Astrocyte (in vitro differentiated cells and primary cell): Measurements from ENCODE around the gene CELF4. TPM values are rescaled to one million over a fixed set of nuclear protein-coding genes. Genes with fewer than 3 reads are reported as not detected.

Experiments
- DNase-seq: peaks from one replicate; pipeline ENCODE4 v3.0.0-alpha.2; 2010; ENCODE audit warnings: low read depth
- FAIRE-seq: peaks from 2 replicates; lab custom pipeline; 2011; peaks lifted over from hg19 to GRCh38; lab: Jason Lieb, UNC
- H2AFZ ChIP-seq: 2 replicates; pipeline ENCODE4 v1.6.0; 2012; ENCODE audit warnings: low read depth, low read length, inconsistent platforms
- H3K27ac ChIP-seq: 2 replicates; pipeline ENCODE4 v1.5.1; 2011; ENCODE audit warnings: low read depth, low read length, inconsistent platforms
- H3K27me3 ChIP-seq: 2 replicates; pipeline ENCODE4 v1.6.0; 2011; ENCODE audit warnings: low read length, inconsistent platforms; ENCODE audit not compliant: insufficient read depth
- H3K36me3 ChIP-seq: 2 replicates; pipeline ENCODE4 v1.5.1; 2011; ENCODE audit warnings: low read length, inconsistent platforms; ENCODE audit not compliant: insufficient read depth
- H3K4me1 ChIP-seq: 2 replicates; pipeline ENCODE4 v1.5.1; 2011; ENCODE audit warnings: low read length, inconsistent platforms; ENCODE audit not compliant: insufficient read depth
- H3K4me2 ChIP-seq: 2 replicates; pipeline ENCODE4 v1.6.0; 2012; ENCODE audit warnings: low read length, inconsistent platforms
- H3K4me3 ChIP-seq: 2 replicates; pipeline ENCODE4 v1.5.1; 2011; ENCODE audit warnings: low read depth, mild to moderate bottlenecking, low read length, inconsistent platforms; ENCODE audit not compliant: insufficient read depth
- H3K79me2 ChIP-seq: 2 replicates; pipeline ENCODE4 v1.6.0; 2012; ENCODE audit warnings: mild to moderate bottlenecking, low read length, inconsistent platforms; ENCODE audit not compliant: insufficient read depth
- H3K9ac ChIP-seq: 2 replicates; pipeline ENCODE4 v1.6.0; 2012; ENCODE audit warnings: mild to moderate bottlenecking, low read length, inconsistent platforms
- H3K9me3 ChIP-seq: 2 replicates; pipeline ENCODE4 v1.5.1; 2012; ENCODE audit warnings: low read depth, mild to moderate bottlenecking, low read length, inconsistent platforms; ENCODE audit not compliant: insufficient read depth
- H4K20me1 ChIP-seq: 2 replicates; pipeline ENCODE4 v1.6.0; 2012; ENCODE audit warnings: low read length, inconsistent platforms; ENCODE audit not compliant: insufficient read depth
- H3K27ac Mint-ChIP-seq: one replicate; pipeline ENCODE4 v1.8.0; 2021; ENCODE audit warnings: mild to moderate bottlenecking, mixed read lengths; ENCODE audit not compliant: unreplicated experiment
- H3K27me3 Mint-ChIP-seq: one replicate; pipeline ENCODE4 v1.8.0; 2021; ENCODE audit warnings: low read depth, mixed read lengths; ENCODE audit not compliant: unreplicated experiment
- H3K36me3 Mint-ChIP-seq: one replicate; pipeline ENCODE4 v1.8.0; 2021; ENCODE audit warnings: low read depth, mixed read lengths; ENCODE audit not compliant: unreplicated experiment
- H3K4me1 Mint-ChIP-seq: one replicate; pipeline ENCODE4 v1.8.0; 2021; ENCODE audit warnings: low read depth, mixed read lengths; ENCODE audit not compliant: unreplicated experiment
- H3K4me3 Mint-ChIP-seq: one replicate; pipeline ENCODE4 v1.8.0; 2021; ENCODE audit warnings: mild to moderate bottlenecking, moderate library complexity, mixed read lengths; ENCODE audit not compliant: unreplicated experiment
- H3K9me3 Mint-ChIP-seq: one replicate; pipeline ENCODE4 v1.8.0; 2021; ENCODE audit warnings: mild to moderate bottlenecking, mixed read lengths; ENCODE audit not compliant: unreplicated experiment
- EZH2 ChIP-seq: IDR thresholded peaks from 2 replicates; pipeline ENCODE4 v1.6.1; 2012; ENCODE audit warnings: mild to moderate bottlenecking, low read length, inconsistent platforms; ENCODE audit not compliant: insufficient read depth
- total RNA-seq: library from RNA; stranded (reverse); gene quantifications from 2 replicates; pipeline ENCODE4 v1.2.1, GENCODE V29; 2021
- TF ChIP-seq, protein P1 (sequence below): IDR thresholded peaks from 2 replicates; pipeline ENCODE4 v1.5.1; 2011; ENCODE audit warnings: low read depth, mild to moderate bottlenecking, inconsistent platforms, low read length, moderate library complexity; ENCODE audit not compliant: insufficient read depth

The CELF4 gene
- total RNA-seq, 1 donor from 2014 or later = 0.16 TPM

DNA sequence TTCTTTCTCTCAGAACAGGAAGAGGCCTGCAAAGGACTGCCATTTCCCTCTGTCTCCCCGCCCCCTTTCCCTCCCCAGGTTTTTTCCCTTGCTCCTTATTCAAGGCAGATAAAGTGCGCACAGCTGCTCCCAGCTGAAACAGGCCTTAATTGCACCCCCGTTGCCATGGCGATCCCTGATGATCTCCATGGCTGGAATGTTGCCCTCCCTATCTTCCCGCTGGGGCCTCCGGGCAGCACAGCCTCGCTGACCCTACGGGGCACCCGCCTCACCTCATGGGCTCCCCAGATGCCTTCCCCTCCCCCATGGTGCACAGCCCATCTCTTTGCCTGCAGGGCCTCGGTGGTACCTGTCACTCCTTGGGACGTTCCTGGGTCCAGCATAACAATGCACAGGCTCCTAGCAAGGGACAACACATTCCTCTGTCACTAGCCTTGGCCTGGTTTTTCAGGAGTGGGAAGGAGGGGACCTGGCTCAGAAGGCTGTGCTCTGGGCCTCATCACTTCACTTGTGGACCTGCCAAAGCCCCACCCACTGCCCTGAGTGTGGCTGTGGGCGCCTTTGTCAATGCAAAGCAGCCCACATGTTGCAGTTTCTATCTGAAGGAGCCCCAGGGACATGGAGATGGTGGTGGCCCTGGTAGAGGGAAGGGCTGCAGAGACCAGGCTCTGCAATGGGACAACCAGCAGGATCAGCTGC, 115.0 kb downstream of the CELF4 start:
- Histone ChIP-seq H3K4me1 (no peaks in the 10 kb centered on the region), H3K27me3 (peaks cover 2% of the 10 kb centered on the region), H3K4me2 (no peak overlapping the region), H3K27ac (no peak overlapping the region), H3K79me2 (no peaks in the 10 kb centered on the region), H4K20me1 (no peaks in the 10 kb centered on the region), H3K9ac (no peak overlapping the region), H2AFZ (no peak overlapping the region), H3K4me3 (no peak overlapping the region), H3K36me3 (no peaks in the 10 kb centered on the region), H3K9me3 (no peaks in the 10 kb centered on the region)
- H3K27ac Mint-ChIP-seq = no peak overlapping the region
- FAIRE-seq = no peak
- TF ChIP-seq, protein P1, sequence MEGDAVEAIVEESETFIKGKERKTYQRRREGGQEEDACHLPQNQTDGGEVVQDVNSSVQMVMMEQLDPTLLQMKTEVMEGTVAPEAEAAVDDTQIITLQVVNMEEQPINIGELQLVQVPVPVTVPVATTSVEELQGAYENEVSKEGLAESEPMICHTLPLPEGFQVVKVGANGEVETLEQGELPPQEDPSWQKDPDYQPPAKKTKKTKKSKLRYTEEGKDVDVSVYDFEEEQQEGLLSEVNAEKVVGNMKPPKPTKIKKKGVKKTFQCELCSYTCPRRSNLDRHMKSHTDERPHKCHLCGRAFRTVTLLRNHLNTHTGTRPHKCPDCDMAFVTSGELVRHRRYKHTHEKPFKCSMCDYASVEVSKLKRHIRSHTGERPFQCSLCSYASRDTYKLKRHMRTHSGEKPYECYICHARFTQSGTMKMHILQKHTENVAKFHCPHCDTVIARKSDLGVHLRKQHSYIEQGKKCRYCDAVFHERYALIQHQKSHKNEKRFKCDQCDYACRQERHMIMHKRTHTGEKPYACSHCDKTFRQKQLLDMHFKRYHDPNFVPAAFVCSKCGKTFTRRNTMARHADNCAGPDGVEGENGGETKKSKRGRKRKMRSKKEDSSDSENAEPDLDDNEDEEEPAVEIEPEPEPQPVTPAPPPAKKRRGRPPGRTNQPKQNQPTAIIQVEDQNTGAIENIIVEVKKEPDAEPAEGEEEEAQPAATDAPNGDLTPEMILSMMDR = no peak
- TF ChIP-seq EZH2 = no peak
- peaks cover 2% of the 10 kb centered on the region for H3K36me3 Mint-ChIP-seq
- H3K27me3 Mint-ChIP-seq = peaks cover 38% of the 10 kb centered on the region
- peaks cover 2% of the 10 kb centered on the region for H3K9me3 Mint-ChIP-seq
- no peak for DNase-seq
- peaks cover 21% of the 10 kb centered on the region for H3K4me1 Mint-ChIP-seq
- peak overlapping the region; percentile 30 for H3K4me3 Mint-ChIP-seq

DNA sequence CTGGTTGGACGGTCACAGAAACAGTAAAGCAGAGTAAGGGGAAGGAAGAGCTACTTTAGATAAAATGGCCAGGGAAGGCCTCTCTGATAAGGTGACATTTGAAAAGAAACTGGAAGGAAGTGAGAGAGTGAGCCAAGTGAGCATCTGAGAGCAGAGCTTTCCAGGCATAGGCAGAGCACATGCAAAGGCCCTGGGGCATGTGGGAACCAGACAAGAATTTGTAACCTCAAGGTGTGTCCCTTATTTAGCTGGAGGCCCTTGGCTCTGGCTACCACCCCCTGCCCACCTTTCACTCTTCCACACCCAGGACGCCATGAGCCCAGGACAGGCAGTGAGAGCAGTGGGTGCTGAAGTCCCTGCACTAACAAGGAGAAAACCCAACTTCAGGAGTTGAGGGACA, 116.0 kb downstream of the CELF4 start:
- H3K27me3 ChIP-seq = peaks cover 2% of the 10 kb centered on the region

More for the DNA sequence above, 116.0 kb downstream of the CELF4 start:
- TF ChIP-seq, protein P1 = no peak
- TF ChIP-seq EZH2 = no peak
- Mint-ChIP-seq H3K36me3 (peaks cover 2% of the 10 kb centered on the region), H3K27ac (peak overlapping the region; percentile 64), H3K27me3 (peaks cover 36% of the 10 kb centered on the region), H3K4me1 (peaks cover 28% of the 10 kb centered on the region), H3K9me3 (peaks cover 2% of the 10 kb centered on the region), H3K4me3 (no peak overlapping the region)
- Histone ChIP-seq H3K4me3 (no peak overlapping the region), H4K20me1 (no peaks in the 10 kb centered on the region), H3K79me2 (no peaks in the 10 kb centered on the region), H2AFZ (no peak overlapping the region), H3K27ac (no peak overlapping the region), H3K4me2 (no peak overlapping the region), H3K36me3 (no peaks in the 10 kb centered on the region), H3K9me3 (no peaks in the 10 kb centered on the region), H3K4me1 (no peaks in the 10 kb centered on the region), H3K9ac (no peak overlapping the region)
- DNase-seq = no peak
- no peak for FAIRE-seq
